ENCODE results near the gene RNF14.
A peak's percentile ranks its signal among the peaks of the same experiment; 100 is the strongest.
"Not testable (repeated sequence)": the region's sequence is repeated elsewhere in the genome, so short reads cannot be mapped to it uniquely, and the experiment has no call there.

RNF14 gene

DNA sequence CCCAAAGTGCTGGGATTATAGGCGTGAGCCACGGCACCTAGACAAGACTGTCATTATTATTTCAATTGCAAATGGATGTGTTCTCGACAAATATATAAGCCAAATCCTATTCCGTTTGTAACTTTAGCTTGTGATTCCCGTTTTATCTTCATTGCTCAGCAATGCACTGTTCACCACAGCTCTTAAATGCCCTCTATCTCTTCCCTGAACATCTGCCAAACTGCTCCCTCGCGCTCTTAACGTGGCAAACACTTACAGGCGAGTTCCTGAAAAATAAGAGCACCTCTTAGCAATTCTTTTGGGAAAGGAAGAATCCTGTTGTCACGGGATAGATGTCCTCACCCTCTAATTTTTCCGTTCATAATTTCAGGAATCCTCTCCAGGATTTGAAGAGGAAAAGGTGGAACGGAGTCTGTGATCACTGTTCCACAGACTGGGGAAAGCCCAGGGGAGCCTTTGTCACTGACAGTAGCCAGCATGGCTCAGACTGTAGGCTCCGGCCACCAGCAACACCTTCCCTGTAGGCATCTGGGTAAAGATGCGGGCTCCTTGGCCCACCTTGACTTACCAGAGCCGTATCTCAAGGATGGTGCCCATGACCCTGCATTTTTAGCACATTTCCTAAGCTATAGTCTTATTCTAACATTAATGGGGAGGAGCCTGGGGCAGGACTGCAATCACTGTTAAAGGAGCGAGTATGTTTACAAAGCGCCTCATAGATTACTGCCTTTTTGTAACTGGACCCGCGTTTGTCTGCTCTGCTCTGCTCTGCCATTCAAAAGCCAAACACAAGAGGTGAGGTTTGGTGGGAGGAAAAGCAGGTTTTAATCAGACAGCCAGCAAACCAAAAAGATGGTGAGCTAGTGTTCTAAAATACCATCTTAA lies 64.1 kb downstream of the RNF14 start:
- no peak overlapping the region for H3K27ac Mint-ChIP-seq

DNA sequence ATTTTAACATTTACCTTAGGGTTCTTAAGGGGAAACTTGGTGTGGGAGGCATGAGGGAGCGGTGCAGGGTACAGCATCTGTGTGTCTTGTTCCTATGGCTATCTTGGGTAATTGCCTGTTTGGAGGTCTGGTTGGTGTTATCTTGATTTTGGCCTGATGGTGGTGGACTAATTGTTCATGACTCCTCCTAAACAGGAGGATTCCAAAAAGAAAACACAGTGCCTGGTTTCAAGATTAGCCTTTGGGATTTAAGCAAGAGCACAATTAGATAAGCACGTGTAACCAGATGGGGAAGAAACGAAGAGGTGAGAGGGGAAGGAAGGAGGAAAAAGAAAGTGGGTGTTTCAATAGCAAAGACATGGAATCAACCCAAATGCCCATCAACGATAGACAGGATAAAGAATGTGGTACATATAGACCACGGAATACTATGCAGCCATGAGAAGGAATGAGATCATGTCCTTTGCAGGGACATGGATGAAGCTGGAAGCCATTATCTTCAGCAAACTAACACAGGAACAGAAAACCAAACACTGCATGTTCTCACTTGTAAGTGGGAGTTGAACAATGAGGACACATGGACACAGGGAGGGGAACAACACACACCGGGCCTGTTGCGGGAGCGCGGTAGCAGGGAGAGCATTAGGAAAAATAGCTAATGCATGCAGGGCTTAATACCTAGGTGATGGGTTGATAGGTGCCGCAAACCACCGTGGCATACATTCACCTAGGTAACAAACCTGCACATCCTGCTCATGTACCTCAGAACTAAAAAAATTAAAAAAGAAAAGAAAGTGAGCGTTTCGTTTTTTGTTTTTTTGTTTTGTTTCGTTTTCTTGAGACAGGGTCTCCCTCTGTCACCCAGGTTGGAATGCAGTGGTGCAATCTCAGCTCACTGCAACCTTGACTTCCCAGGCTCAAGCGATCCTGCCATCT lies 65.0 kb downstream of the RNF14 start:
- H3K36me3 Mint-ChIP-seq (ENCODE audit: low read depth); H3K9me3 Mint-ChIP-seq; H3K4me3 Mint-ChIP-seq; H3K27me3 Mint-ChIP-seq (ENCODE audit: low read depth): not testable (repeated sequence)
- peaks cover 11% of the 10 kb centered on the region for H3K4me1 Mint-ChIP-seq (ENCODE audit: low read depth)
- peak overlapping the region; percentile 53 for H3K27ac Mint-ChIP-seq

More for the DNA sequence above, 64.1 kb downstream of the RNF14 start:
- H3K4me3 Mint-ChIP-seq, result no peak overlapping the region
- peaks cover 3% of the 10 kb centered on the region for H3K36me3 Mint-ChIP-seq (ENCODE audit: low read depth)
- peaks cover 3% of the 10 kb centered on the region for H3K27me3 Mint-ChIP-seq (ENCODE audit: low read depth)
- no peaks in the 10 kb centered on the region for H3K9me3 Mint-ChIP-seq
- H3K4me1 Mint-ChIP-seq (ENCODE audit: low read depth), result peaks cover 11% of the 10 kb centered on the region

DNA sequence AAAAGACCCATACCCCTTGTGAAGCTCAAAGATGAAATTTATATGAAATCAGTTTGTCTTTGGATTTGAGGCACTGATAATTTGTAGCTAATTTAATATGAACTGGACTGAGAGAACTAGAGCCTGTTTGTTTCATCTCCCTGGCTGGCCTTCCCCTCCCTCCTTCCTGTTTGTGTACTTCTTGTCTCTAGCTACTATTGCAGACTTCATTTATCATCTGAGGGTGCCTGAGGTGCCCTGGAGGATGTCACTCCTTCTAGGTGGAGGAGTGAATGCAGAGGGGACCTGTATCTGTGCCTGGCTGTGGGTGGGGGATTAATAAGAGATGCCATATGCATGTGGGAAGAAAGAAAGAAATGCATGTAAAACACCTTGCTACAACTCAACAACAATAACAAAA lies 66.1 kb downstream of the RNF14 start:
- peaks cover 3% of the 10 kb centered on the region for H3K27me3 Mint-ChIP-seq (ENCODE audit: low read depth)
- peak overlapping the region; percentile 33 for H3K27ac Mint-ChIP-seq
- peaks cover 11% of the 10 kb centered on the region for H3K4me1 Mint-ChIP-seq (ENCODE audit: low read depth)

DNA sequence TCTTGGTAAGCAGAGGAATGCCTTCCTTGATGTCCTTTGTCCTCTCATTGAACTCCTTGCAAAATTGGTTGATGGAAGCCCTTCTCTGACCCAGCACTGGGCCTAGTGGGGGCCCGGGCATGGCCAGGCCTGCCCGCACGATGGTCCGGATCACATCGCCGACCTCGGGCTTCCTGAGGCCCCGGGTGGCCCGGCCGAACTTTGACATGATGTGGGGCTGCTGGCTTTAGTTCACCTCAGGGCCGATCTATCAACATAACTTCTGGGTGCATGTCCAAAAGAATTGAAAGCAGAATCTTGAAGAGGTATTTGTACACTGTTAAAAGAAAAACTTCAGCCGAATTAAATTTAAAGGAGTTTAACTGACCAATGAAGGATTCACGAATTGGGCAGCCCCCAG lies 68.0 kb downstream of the RNF14 start:
- Mint-ChIP-seq H3K36me3 (ENCODE audit: low read depth) (peaks cover 3% of the 10 kb centered on the region), H3K27ac (no peak overlapping the region), H3K4me1 (ENCODE audit: low read depth) (peaks cover 11% of the 10 kb centered on the region), H3K9me3 (no peaks in the 10 kb centered on the region), H3K27me3 (ENCODE audit: low read depth) (no peaks in the 10 kb centered on the region), H3K4me3 (no peak overlapping the region)

More for the DNA sequence above, 66.1 kb downstream of the RNF14 start:
- H3K4me3 Mint-ChIP-seq, result no peak overlapping the region
- H3K36me3 Mint-ChIP-seq (ENCODE audit: low read depth), result peaks cover 3% of the 10 kb centered on the region
- H3K9me3 Mint-ChIP-seq, result no peaks in the 10 kb centered on the region

DNA sequence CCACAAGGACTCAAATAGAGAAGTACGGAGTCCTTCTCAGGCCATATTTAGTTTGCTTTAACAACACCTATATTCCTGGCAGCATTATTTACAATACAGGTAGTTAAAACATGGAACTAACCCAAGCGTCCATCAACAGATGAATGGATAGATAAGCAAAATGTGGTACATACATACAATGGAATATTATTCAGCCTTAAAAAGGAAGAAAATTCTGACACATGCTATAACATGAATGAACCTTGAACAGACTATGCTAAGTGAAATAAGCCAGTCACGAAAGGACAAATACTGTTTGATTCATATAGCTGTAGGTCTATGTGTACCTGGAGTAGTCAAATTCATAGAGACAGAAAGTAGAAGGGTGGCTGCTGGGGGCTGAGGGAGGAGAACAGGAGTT lies 68.7 kb downstream of the RNF14 start:
- peaks cover 11% of the 10 kb centered on the region for H3K4me1 Mint-ChIP-seq (ENCODE audit: low read depth)
- not testable (repeated sequence) for H3K4me3 Mint-ChIP-seq; H3K27ac Mint-ChIP-seq; H3K27me3 Mint-ChIP-seq (ENCODE audit: low read depth); H3K9me3 Mint-ChIP-seq; H3K36me3 Mint-ChIP-seq (ENCODE audit: low read depth)

DNA sequence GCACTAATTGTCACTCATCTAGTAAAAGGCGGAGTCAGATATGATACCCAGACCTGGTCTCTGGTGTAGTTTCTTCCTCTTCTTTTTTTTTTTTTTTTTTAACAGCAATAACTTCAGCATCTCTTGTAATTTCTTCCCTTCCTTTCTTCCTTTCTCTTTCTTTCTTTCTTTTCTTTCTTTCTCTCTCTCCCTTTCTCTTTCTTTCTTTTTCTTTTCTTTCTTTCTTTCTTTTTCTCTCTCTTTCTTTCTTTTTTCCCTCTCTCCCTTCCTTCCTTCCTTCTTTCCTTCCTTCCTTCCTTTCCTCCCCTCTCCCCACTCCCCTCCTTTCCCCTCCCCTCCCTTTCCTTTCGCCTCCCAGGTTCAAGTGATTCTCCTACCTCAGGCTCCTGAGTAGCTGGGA lies 69.8 kb downstream of the RNF14 start:
- Mint-ChIP-seq H3K36me3 (ENCODE audit: low read depth) (peaks cover under 1% of the 10 kb centered on the region), H3K27ac (no peak overlapping the region), H3K4me1 (ENCODE audit: low read depth) (peaks cover 9% of the 10 kb centered on the region), H3K4me3 (no peak overlapping the region), H3K27me3 (ENCODE audit: low read depth) (no peaks in the 10 kb centered on the region), H3K9me3 (no peaks in the 10 kb centered on the region)
